Activated T-cell treated with anti-CD3 and anti-CD28 coated beads for 4 hours (primary cell): Measurements from ENCODE around the gene PGAM2.

ENCODE experiments used
- DNase-seq: peaks from one replicate; pipeline ENCODE4 v3.0.0-alpha.2; 2020

PGAM2 gene

GRCh38 chr7:44065431-44066110, at the start of gene PGAM2:
Gene PGAM2 (minus strand): TSS chr7:44065567. CDS start chr7:44065529, 38 bp downstream.
- DNase-seq = no peak

GRCh38 chr7:44114586-44115310, 49.4 kb upstream of the PGAM2 start:
- no peak for DNase-seq

GRCh38 chr7:44113764-44114354, 48.5 kb upstream of the PGAM2 start:
- no peak for DNase-seq

- DNase-seq = no peak
Measured at GRCh38 chr7:44112997-44113763, 47.8 kb upstream of the PGAM2 start.

GRCh38 chr7:44112231-44112996, 47.0 kb upstream of the PGAM2 start:
- no peak for DNase-seq

GRCh38 chr7:44111761-44112160, 46.4 kb upstream of the PGAM2 start:
- no peak for DNase-seq

GRCh38 chr7:44110719-44111635, 45.6 kb upstream of the PGAM2 start:
- DNase-seq = no peak

- DNase-seq = no peak
Measured at GRCh38 chr7:44109991-44110390, 44.6 kb upstream of the PGAM2 start.

- no peak for DNase-seq
Measured at GRCh38 chr7:44108768-44109750, 43.7 kb upstream of the PGAM2 start.

- no peak for DNase-seq
Measured at GRCh38 chr7:44107961-44108767, 42.8 kb upstream of the PGAM2 start.

GRCh38 chr7:44107116-44107960, 42.0 kb upstream of the PGAM2 start:
- no peak for DNase-seq

GRCh38 chr7:44106311-44107065, 41.1 kb upstream of the PGAM2 start:
- no peak for DNase-seq

GRCh38 chr7:44105832-44106231, 40.5 kb upstream of the PGAM2 start:
- no peak for DNase-seq

- no peak for DNase-seq
Measured at GRCh38 chr7:44104860-44105771, 39.7 kb upstream of the PGAM2 start.

- no peak for DNase-seq
Measured at GRCh38 chr7:44103923-44104859, 38.8 kb upstream of the PGAM2 start, which contains the start of gene AEBP1. Gene AEBP1 (plus strand): TSS chr7:44104345. CDS start chr7:44104666, 321 bp downstream.
